H1 (cell line): ENCODE data around the gene RAB3GAP2. TPM values are rescaled to one million over a fixed set of nuclear protein-coding genes. Genes with fewer than 3 reads are reported as not detected.

Source experiments
- BACH1 ChIP-seq: IDR thresholded peaks from 2 replicates; pipeline ENCODE4 v1.6.1; 2012; ENCODE audit warnings: low read length, improper control_type of control experiment
- BCL11A ChIP-seq, 2 experiments: IDR thresholded peaks; one replicate each; pipeline ENCODE4 v1.6.1; 2011; ENCODE audit warnings: low read depth in 2 of 2, low read length in 2 of 2, mild to moderate bottlenecking in 2 of 2
- CHD2 ChIP-seq: IDR thresholded peaks from 2 replicates; pipeline ENCODE4 v1.6.1; 2012; ENCODE audit warnings: low read length, improper control_type of control experiment
- CTCF ChIP-seq, 3 experiments: IDR thresholded peaks; 1 replicate in 2 of 3; 2 replicates in 1 of 3; pipeline versions ENCODE4 v1.5.1 to v1.6.1; 2011; ENCODE audit warnings: low read length in 3 of 3, mild to moderate bottlenecking in 3 of 3, inconsistent platforms in 2 of 3, low read depth in 1 of 3, moderate library complexity in 1 of 3; ENCODE audit not compliant: insufficient read depth in 1 of 3; ENCODE audit errors: control extremely low read depth in 1 of 3
- EGR1 ChIP-seq: IDR thresholded peaks from 2 replicates; pipeline ENCODE4 v1.6.1; 2011; ENCODE audit warnings: low read depth, low read length, borderline replicate concordance
- KDM1A ChIP-seq: fragments of 200-600, 300-600 bp; sonication (generic); IDR thresholded peaks from 2 replicates; pipeline ENCODE4 v1.7.1; 2016; ENCODE audit warnings: mild to moderate bottlenecking, low read length, borderline replicate concordance
- NANOG ChIP-seq: IDR thresholded peaks from 2 replicates; pipeline ENCODE4 v1.6.1; 2011; ENCODE audit warnings: low read length, low read depth, mild to moderate bottlenecking, inconsistent platforms; ENCODE audit not compliant: insufficient read depth, poor library complexity, severe bottlenecking
- RFX5 ChIP-seq: IDR thresholded peaks from 2 replicates; pipeline ENCODE4 v1.6.1; 2011; ENCODE audit warnings: low read depth, low read length, improper control_type of control experiment, borderline replicate concordance
- RNF2 ChIP-seq: fragments of 200-900, 300-1000 bp; sonication (generic); IDR thresholded peaks from 2 replicates; pipeline ENCODE4 v1.7.1; 2016; ENCODE audit warnings: borderline replicate concordance, low read depth, mild to moderate bottlenecking, antibody characterized with exemption, low read length; ENCODE audit not compliant: poor library complexity, severe bottlenecking; ENCODE audit errors: missing control alignments
- SAP30 ChIP-seq: fragments of 300-600 bp; sonication (generic); IDR thresholded peaks from 2 replicates; pipeline ENCODE4 v1.7.1; 2012; ENCODE audit warnings: low read length, moderate library complexity, mild to moderate bottlenecking, inconsistent platforms; ENCODE audit not compliant: insufficient read depth, insufficient replicate concordance
- polyA plus RNA-seq, 7 experiments: library from polyadenylated mRNA; depleted of rRNA in 3 of 7; stranded (reverse) in 5 of 7; unstranded in 2 of 7; fragments of >200 nt in 5 of 7; fragments of 200-250 nt in 2 of 7; gene quantifications; 1 replicate in 5 of 7; 2 replicates in 1 of 7; 4 replicates in 1 of 7; pipeline versions ENCODE4 v1.2.1 to v1.2.3, GENCODE V29; 2011 to 2013; ENCODE audit warnings: missing spikeins in 2 of 7, mixed read lengths in 2 of 7
- total RNA-seq: library from RNA; stranded (reverse); fragmentation: NEBNext Ultra II Directional; extraction: Animal tissue kit (Norgen Biotek cat#: 25700); gene quantifications from 2 replicates; pipeline ENCODE4 v1.2.1, GENCODE V29; 2021
- TF ChIP-seq, protein P1 (sequence below): IDR thresholded peaks from 2 replicates; pipeline ENCODE4 v1.6.1; 2012; ENCODE audit warnings: inconsistent platforms

The RAB3GAP2 gene
- total and polyA plus RNA-seq, 2 of the 8 experiments (the other 6 are each of a cell fraction or from before 2014, with no cell fraction given) = 19.7 to 52.7 TPM

DNA sequence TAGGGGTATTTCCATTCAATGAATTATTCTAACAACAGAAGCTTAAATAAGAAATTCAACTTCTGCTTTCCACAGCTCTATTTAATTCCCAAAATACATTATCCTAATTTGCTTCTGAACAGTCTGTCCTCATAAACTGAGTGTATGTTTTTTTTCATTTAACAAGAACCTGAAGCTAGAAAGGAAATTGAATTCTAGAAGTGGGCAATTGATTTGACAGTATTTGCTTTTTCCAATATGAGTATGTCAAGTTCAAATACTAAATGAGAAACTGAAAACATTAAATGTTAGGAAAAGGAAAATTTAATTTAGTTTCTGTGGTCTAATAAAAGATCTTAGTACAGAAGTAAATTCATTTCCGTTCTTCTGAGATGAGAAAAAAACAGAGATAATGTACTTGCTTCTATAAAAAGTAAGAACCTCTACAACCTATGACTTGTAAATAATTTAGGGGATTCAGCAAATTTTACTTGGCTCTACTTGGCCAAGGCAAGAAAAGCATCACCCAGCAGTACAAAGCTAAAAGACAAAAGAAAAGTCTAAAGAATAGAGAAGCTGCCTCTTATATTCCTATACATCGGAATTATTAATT lies 31.1 kb downstream of the RAB3GAP2 start (continued):
- no peak for TF ChIP-seq CTCF (IDR thresholded peaks at IDR 0.05; ENCODE audit: control extremely low read depth in 1 of 3, insufficient read depth in 1 of 3, low read depth in 1 of 3, low read length in 3 of 3)
- TF ChIP-seq SAP30 = no peak
- no peak for TF ChIP-seq RFX5
- no peak for TF ChIP-seq NANOG
- TF ChIP-seq EGR1 = no peak
- TF ChIP-seq, protein P1, sequence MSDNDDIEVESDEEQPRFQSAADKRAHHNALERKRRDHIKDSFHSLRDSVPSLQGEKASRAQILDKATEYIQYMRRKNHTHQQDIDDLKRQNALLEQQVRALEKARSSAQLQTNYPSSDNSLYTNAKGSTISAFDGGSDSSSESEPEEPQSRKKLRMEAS = no peak
- no peak for TF ChIP-seq BCL11A (IDR thresholded peaks at IDR 0.05; ENCODE audit: low read depth in 2 of 2, low read length in 2 of 2)
- no peak for TF ChIP-seq BACH1
- TF ChIP-seq KDM1A = no peak
- TF ChIP-seq RNF2 = no peak
- no peak for TF ChIP-seq CHD2
